Measurements from ENCODE around the gene POLR3G.

POLR3G gene

GRCh38 chr5:90474235-90475107 is at the start of gene POLR3G, which contains the start of gene MBLAC2:
TSS of gene POLR3G (plus strand) at chr5:90474864. CDS start at chr5:90485568, 10,704 bp downstream.
TSS of gene MBLAC2 (minus strand) at chr5:90474771. CDS start at chr5:90474292, 479 bp downstream.
- peak; percentile 92 to 94 for DNase-seq (ENCODE audit: low read depth in 2 of 2)

- peak in 1 of 2 donors; percentile 9 for DNase-seq (ENCODE audit: low read depth in 2 of 2)
Measured at GRCh38 chr5:90434116-90434714, 40.4 kb upstream of the POLR3G start.

- DNase-seq (ENCODE audit: low read depth in 2 of 2): no peak
Measured at GRCh38 chr5:90437663-90438062, 37.0 kb upstream of the POLR3G start.

GRCh38 chr5:90438100-90438499 is 36.6 kb upstream of the POLR3G start:
- DNase-seq (ENCODE audit: low read depth in 2 of 2): no peak

GRCh38 chr5:90440644-90441043 is 34.0 kb upstream of the POLR3G start:
- no peak for DNase-seq (ENCODE audit: low read depth in 2 of 2)

GRCh38 chr5:90446961-90447360 is 27.7 kb upstream of the POLR3G start:
- no peak for DNase-seq (ENCODE audit: low read depth in 2 of 2)

- DNase-seq (ENCODE audit: low read depth in 2 of 2): no peak
Measured at GRCh38 chr5:90461288-90461687, 13.4 kb upstream of the POLR3G start.

- no peak for DNase-seq (ENCODE audit: low read depth in 2 of 2)
Measured at GRCh38 chr5:90472783-90473395, 1.8 kb upstream of the POLR3G start.

GRCh38 chr5:90473396-90474234 is 1.0 kb upstream of the POLR3G start:
- DNase-seq (ENCODE audit: low read depth in 2 of 2): peak; percentile 3 to 5

GRCh38 chr5:90475436-90475980 is 844 bp downstream of the POLR3G start:
- DNase-seq (ENCODE audit: low read depth in 2 of 2): no peak

GRCh38 chr5:90476391-90476790 is 1.7 kb downstream of the POLR3G start:
- no peak for DNase-seq (ENCODE audit: low read depth in 2 of 2)

- DNase-seq (ENCODE audit: low read depth in 2 of 2): no peak
Measured at GRCh38 chr5:90477073-90477472, 2.4 kb downstream of the POLR3G start.

- no peak for DNase-seq (ENCODE audit: low read depth in 2 of 2)
Measured at GRCh38 chr5:90477621-90478215, 3.1 kb downstream of the POLR3G start.

- no peak for DNase-seq (ENCODE audit: low read depth in 2 of 2)
Measured at GRCh38 chr5:90479611-90480385, 5.1 kb downstream of the POLR3G start.

- no peak for DNase-seq (ENCODE audit: low read depth in 2 of 2)
Measured at GRCh38 chr5:90480699-90481098, 6.0 kb downstream of the POLR3G start.

GRCh38 chr5:90483206-90483605 is 8.5 kb downstream of the POLR3G start:
- no peak for DNase-seq (ENCODE audit: low read depth in 2 of 2)

- no peak for DNase-seq (ENCODE audit: low read depth in 2 of 2)
Measured at GRCh38 chr5:90484540-90484939, 9.9 kb downstream of the POLR3G start.

GRCh38 chr5:90488791-90489190 is 14.1 kb downstream of the POLR3G start:
- no peak for DNase-seq (ENCODE audit: low read depth in 2 of 2)

- no peak for DNase-seq (ENCODE audit: low read depth in 2 of 2)
Measured at GRCh38 chr5:90494043-90494442, 19.4 kb downstream of the POLR3G start.

- no peak for DNase-seq (ENCODE audit: low read depth in 2 of 2)
Measured at GRCh38 chr5:90495146-90495545, 20.5 kb downstream of the POLR3G start.
